AG09319 (cell line): ENCODE measurements around the gene SH3PXD2A.
A peak's percentile ranks its signal among the peaks of the same experiment; 100 is the strongest.

Source experiments
- DNase-seq: peaks from one replicate; pipeline ENCODE4 v3.0.0-alpha.2; 2010; ENCODE audit warnings: low read depth; ENCODE audit errors: extremely low read depth
- CTCF ChIP-seq: IDR thresholded peaks from 2 replicates; pipeline ENCODE4 v1.5.1; 2011; ENCODE audit warnings: low read depth, mild to moderate bottlenecking, inconsistent platforms, low read length, moderate library complexity

The SH3PXD2A gene

GRCh38 chr10:103747193-103747865 is 108.0 kb downstream of the SH3PXD2A start:
- no peak for TF ChIP-seq CTCF
- no peak for DNase-seq

- no peak for DNase-seq
- TF ChIP-seq CTCF, result no peak
Measured at GRCh38 chr10:103746598-103746997, 108.8 kb downstream of the SH3PXD2A start.

GRCh38 chr10:103745341-103746247 is 109.8 kb downstream of the SH3PXD2A start:
- TF ChIP-seq CTCF, result no peak
- no peak for DNase-seq

- DNase-seq, result no peak
- TF ChIP-seq CTCF, result no peak
Measured at GRCh38 chr10:103742824-103743223, 112.6 kb downstream of the SH3PXD2A start.

GRCh38 chr10:103740611-103741010 is 114.8 kb downstream of the SH3PXD2A start:
- no peak for DNase-seq
- TF ChIP-seq CTCF, result no peak

GRCh38 chr10:103739039-103739764 is 116.2 kb downstream of the SH3PXD2A start:
- DNase-seq, result peak; percentile 80
- no peak for TF ChIP-seq CTCF
